GM12874 (cell line): ENCODE results near the gene NTNG1.

Source experiments
- CTCF ChIP-seq: IDR thresholded peaks from 2 replicates; pipeline ENCODE4 v1.5.1; 2011; ENCODE audit warnings: low read depth, mild to moderate bottlenecking, control low read depth, low read length, moderate library complexity; ENCODE audit not compliant: insufficient read depth

Gene NTNG1

GRCh38 chr1:107110326-107110725 is 30.5 kb upstream of the NTNG1 start:
- TF ChIP-seq CTCF = no peak

GRCh38 chr1:107116306-107116790 is 24.5 kb upstream of the NTNG1 start:
- TF ChIP-seq CTCF = no peak

- TF ChIP-seq CTCF = no peak
These were observed 18.6 kb upstream of the NTNG1 start for GRCh38 chr1:107122225-107122624.

- no peak for TF ChIP-seq CTCF
These were observed 17.1 kb upstream of the NTNG1 start for GRCh38 chr1:107123741-107124140.

- TF ChIP-seq CTCF = no peak
These were observed 16.1 kb upstream of the NTNG1 start for GRCh38 chr1:107124694-107125093.

GRCh38 chr1:107132195-107132594 is 8.6 kb upstream of the NTNG1 start:
- TF ChIP-seq CTCF = no peak

GRCh38 chr1:107132780-107133179 is 8.1 kb upstream of the NTNG1 start:
- no peak for TF ChIP-seq CTCF

GRCh38 chr1:107135463-107135862 is 5.4 kb upstream of the NTNG1 start:
- TF ChIP-seq CTCF = no peak
